GM21717 (cell line): ENCODE measurements around the gene MTARC1.

ENCODE experiments used
- ATAC-seq: cut with Tn5 transposase; IDR thresholded peaks from one replicate; pipeline ENCODE4 v1.9.1; 2021; ENCODE audit warnings: mild to moderate bottlenecking, moderate library complexity; ENCODE audit not compliant: unreplicated experiment

The MTARC1 gene

DNA sequence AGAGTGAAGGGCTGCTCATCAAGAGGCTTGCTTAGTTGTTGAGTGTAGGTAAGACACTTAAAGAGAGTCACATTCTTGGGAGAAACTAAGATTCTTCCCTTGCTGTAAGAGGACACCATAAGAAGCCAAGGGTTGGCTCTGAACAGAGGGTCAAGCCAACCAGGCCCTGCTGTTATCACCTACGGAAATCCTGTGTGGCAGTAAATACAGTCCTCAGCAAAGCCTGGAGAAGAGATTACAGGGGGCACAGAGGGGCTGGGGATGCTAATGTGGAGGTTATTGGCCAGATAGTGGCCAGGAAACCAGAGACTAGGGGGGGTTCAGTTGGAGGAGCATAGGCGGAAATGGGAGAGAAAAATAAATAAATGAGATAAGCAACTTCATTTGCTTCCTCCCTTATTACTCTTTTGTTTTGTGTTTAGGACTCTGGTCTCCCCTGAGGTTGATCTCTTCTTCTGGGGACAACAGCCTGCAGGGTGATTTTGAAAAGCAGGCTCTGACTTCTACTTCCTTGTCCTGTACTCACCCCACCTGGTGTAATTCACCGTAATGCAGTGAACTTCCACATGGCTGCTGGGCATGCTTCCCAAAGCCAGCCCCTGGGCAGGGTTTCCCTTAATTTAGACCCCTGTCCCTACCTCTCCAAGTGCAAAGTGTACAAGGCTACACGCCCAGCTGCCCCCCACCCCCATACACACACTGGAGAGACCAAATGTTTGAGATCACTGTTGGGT lies 40.9 kb downstream of the MTARC1 start:
- no peak for ATAC-seq

- ATAC-seq, result no peak
Observed at GRCh38 chr1:220828179-220828490, 41.4 kb downstream of the MTARC1 start.

- no peak for ATAC-seq
Observed at GRCh38 chr1:220828950-220829586, 42.4 kb downstream of the MTARC1 start.

GRCh38 chr1:220833436-220833835 lies 46.7 kb downstream of the MTARC1 start:
- no peak for ATAC-seq

DNA sequence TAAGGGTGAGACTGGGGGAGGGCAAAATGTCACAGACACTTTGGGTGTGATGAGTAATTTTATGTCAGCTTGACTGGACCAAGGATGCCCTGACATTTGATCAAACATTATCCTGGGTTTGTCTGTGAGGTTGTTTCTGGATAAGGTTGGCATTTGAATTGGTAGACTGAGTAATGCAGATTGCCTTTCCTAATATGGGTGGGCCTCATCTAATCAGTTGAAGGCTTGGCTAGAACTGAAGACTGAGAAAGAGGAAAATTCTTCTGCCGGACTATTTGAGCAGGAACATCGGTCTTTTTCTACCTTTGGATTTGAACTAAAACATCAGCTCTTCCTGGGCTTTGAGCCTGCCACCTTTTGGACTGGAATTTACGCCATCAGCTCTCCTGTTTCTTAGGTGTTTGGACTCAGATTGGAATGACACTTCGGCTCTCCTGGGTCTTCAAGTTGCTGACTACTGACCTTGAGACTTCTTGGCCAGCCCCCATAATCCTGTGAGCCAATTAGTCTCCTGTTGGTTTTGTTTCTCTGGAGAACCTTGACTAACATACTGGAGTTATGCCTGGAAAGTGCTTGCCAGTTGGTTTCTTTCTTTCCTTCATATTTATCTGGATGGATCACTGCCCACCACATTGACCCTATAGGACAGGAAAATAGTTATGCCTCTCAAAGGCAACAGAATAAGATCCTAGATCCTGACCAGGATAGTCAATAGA lies 47.6 kb downstream of the MTARC1 start:
- no peak for ATAC-seq
